ENCODE measurements around the gene SLC15A4.
"Not testable (repeated sequence)": the region's sequence is repeated elsewhere in the genome, so short reads cannot be mapped to it uniquely, and the experiment has no call there.

Gene SLC15A4

DNA sequence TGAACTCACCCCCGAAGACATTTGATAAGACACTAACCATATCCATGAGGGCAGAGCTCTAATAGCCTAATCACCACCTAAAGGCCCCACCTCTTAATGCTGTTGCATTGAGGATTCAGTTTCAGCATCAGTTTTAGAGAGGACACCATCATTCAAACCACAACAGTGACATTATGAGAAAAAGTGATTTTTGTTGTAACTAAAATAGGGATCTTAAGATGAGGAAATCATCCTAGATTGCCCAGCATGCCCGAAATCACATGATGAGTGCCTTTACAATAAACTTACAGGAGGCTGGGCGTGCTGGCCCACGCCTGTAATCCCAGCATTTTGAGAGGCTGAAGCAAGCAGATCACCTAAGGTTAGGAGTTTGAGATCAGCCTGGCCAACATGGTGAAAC is 19.8 kb upstream of the SLC15A4 start:
- Histone ChIP-seq H3K27ac (ENCODE audit: low read depth, low read length, severe bottlenecking) (no peak overlapping the region), H3K36me3 (ENCODE audit: control insufficient read depth, insufficient read depth, low read length) (no peaks in the 10 kb centered on the region), H3K4me3 (ENCODE audit: extremely low read depth, insufficient read depth, low read length, poor library complexity, severe bottlenecking) (no peak overlapping the region), H3K4me1 (ENCODE audit: control insufficient read depth, insufficient read depth, low read length, poor library complexity, severe bottlenecking) (no peaks in the 10 kb centered on the region), H3K9me3 (ENCODE audit: control insufficient read depth, low read length) (no peaks in the 10 kb centered on the region)
- WGBS, 2 experiments (ENCODE audit: insufficient coverage in 2 of 2), result 83 to 90% methylated on average over 2 to 3 of the region's 4 CpGs

DNA sequence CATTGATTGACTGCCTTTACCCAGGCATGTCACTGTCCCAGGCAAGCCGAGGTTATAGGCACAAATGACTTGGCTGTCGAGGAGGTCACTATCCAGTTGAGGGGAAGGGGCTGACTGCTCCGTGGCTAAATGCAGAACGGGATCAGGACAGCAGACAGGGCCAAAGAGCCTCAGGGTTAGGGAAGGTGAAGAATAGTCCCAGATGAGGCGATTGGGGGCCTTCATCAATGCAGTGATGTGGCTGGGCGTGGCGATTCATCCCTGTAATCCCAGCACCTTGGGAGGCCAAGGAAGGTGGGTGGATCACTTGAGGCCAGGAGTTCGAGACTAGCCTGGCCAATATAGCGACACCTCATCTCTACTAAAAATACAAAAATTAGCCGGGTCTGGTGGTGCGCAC is 18.8 kb upstream of the SLC15A4 start:
- H3K27ac ChIP-seq (ENCODE audit: low read depth, low read length, severe bottlenecking), result no peak overlapping the region
- H3K4me1 ChIP-seq (ENCODE audit: control insufficient read depth, insufficient read depth, low read length, poor library complexity, severe bottlenecking), result no peaks in the 10 kb centered on the region
- H3K9me3 ChIP-seq (ENCODE audit: control insufficient read depth, low read length), result no peaks in the 10 kb centered on the region
- no peaks in the 10 kb centered on the region for H3K36me3 ChIP-seq (ENCODE audit: control insufficient read depth, insufficient read depth, low read length)
- H3K4me3 ChIP-seq (ENCODE audit: extremely low read depth, insufficient read depth, low read length, poor library complexity, severe bottlenecking), result no peak overlapping the region
- WGBS, 2 experiments (ENCODE audit: insufficient coverage in 2 of 2), result 92 to 96% methylated on average over 8 to 9 of the region's 11 CpGs

DNA sequence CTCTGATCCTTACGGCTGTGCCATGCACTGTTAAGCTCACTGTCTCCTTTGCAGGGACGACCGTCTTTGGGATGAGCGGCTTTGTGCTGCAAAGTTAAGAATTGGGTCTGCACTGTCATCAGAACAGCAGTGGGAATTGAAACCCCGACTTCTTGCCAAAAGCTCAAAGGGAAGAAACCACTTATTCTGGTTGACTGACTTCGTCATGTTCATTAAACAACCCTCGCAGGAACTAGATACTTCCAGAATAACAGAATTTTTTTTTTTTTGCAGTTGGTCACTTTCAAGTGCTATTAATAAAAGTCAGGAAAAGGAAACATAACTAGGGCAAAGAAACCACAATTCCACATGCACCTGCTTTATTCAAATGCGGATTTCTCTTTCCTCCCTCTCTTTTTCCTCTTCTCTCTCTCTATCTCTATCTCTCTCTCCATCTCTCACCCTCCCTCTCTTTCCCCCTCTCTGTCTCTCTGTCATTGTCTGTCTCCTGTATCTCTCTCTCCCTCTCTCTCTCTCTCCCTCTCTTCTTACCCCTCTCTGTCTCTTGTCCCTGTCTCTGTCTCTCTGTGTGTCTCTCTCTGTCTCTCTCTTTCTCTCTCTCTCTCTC is 17.2 kb upstream of the SLC15A4 start:
- 71 to 76% methylated on average over 6 to 8 of the region's 8 CpGs for WGBS, 2 experiments (ENCODE audit: insufficient coverage in 2 of 2)
- Histone ChIP-seq H3K4me3 (ENCODE audit: extremely low read depth, insufficient read depth, low read length, poor library complexity, severe bottlenecking) (no peak overlapping the region), H3K9me3 (ENCODE audit: control insufficient read depth, low read length) (no peaks in the 10 kb centered on the region), H3K36me3 (ENCODE audit: control insufficient read depth, insufficient read depth, low read length) (no peaks in the 10 kb centered on the region), H3K4me1 (ENCODE audit: control insufficient read depth, insufficient read depth, low read length, poor library complexity, severe bottlenecking) (no peaks in the 10 kb centered on the region), H3K27ac (ENCODE audit: low read depth, low read length, severe bottlenecking) (no peak overlapping the region)

DNA sequence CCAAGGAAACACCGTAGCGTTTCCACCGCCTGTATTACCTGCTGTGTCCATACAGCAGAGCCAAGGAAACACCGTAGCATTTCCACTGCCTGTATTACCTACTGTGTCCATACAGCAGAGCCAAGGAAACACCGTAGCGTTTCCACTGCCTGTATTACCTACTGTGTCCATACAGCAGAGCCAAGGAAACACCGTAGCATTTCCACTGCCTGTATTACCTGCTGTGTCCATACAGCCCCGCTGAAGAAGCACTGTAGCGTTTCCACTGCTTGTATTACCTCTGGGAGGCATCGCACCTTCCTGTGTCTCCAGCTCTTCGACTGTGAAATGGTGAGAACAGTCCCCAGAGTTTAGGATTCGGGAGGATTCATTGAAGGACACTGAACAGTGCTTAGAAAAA is 16.1 kb upstream of the SLC15A4 start:
- H3K27ac ChIP-seq (ENCODE audit: low read depth, low read length, severe bottlenecking); H3K4me1 ChIP-seq (ENCODE audit: control insufficient read depth, insufficient read depth, low read length, poor library complexity, severe bottlenecking); H3K36me3 ChIP-seq (ENCODE audit: control insufficient read depth, insufficient read depth, low read length); H3K9me3 ChIP-seq (ENCODE audit: control insufficient read depth, low read length); H3K4me3 ChIP-seq (ENCODE audit: extremely low read depth, insufficient read depth, low read length, poor library complexity, severe bottlenecking): not testable (repeated sequence)
- 82 to 85% methylated on average over 5 to 9 of the region's 12 CpGs for WGBS, 2 experiments (ENCODE audit: insufficient coverage in 2 of 2)

DNA sequence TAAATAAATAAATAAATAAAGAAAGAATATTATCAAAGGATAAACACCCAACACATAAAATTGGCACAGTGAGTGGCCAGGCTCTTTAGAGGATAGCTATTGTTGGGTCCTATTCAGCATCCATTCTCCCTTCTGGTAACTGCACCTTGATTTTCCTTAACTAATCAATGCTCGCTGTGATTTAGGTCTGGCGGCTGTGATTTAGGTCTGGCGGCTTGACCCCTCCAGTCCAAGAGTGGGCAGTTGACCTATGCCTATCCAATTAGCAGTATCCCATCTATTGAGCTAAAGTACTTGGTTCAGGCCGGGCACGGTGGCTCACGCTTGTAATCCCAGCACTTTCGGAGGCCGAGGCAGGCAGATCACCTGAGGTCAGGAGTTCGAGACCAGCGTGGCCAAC is 9.7 kb upstream of the SLC15A4 start:
- Histone ChIP-seq H3K36me3 (ENCODE audit: control insufficient read depth, insufficient read depth, low read length) (no peaks in the 10 kb centered on the region), H3K27ac (ENCODE audit: low read depth, low read length, severe bottlenecking) (no peak overlapping the region), H3K4me1 (ENCODE audit: control insufficient read depth, insufficient read depth, low read length, poor library complexity, severe bottlenecking) (no peaks in the 10 kb centered on the region), H3K4me3 (ENCODE audit: extremely low read depth, insufficient read depth, low read length, poor library complexity, severe bottlenecking) (no peak overlapping the region), H3K9me3 (ENCODE audit: control insufficient read depth, low read length) (no peaks in the 10 kb centered on the region)
- WGBS, 2 experiments (ENCODE audit: insufficient coverage in 2 of 2), result 82 to 87% methylated on average over 10 of the region's 10 CpGs

DNA sequence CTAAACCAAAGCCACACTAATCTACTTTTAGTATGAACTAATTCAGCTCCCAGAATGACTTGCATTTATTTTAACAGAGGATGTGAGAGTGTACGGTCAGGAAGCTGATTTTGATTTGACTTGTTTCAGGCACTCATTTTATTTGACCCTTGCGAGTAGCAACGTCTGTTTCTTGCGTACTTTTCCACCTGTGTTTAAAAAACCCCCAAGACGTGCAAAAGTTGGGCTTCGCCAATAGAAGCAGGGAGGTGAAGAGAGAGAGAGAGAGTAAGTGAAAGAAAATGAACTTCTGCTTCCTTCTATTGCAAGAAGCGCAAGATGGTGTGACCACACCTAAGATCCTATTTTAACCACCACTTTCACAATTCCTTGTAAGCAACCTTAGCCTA is 6.7 kb upstream of the SLC15A4 start:
- Histone ChIP-seq H3K27ac (ENCODE audit: low read depth, low read length, severe bottlenecking) (no peak overlapping the region), H3K9me3 (ENCODE audit: control insufficient read depth, low read length) (no peaks in the 10 kb centered on the region), H3K4me1 (ENCODE audit: control insufficient read depth, insufficient read depth, low read length, poor library complexity, severe bottlenecking) (no peaks in the 10 kb centered on the region), H3K4me3 (ENCODE audit: extremely low read depth, insufficient read depth, low read length, poor library complexity, severe bottlenecking) (no peak overlapping the region), H3K36me3 (ENCODE audit: control insufficient read depth, insufficient read depth, low read length) (peaks cover 6% of the 10 kb centered on the region)
- 91 to 100% methylated on average over 4 of the region's 7 CpGs for WGBS, 2 experiments (ENCODE audit: insufficient coverage in 2 of 2)

DNA sequence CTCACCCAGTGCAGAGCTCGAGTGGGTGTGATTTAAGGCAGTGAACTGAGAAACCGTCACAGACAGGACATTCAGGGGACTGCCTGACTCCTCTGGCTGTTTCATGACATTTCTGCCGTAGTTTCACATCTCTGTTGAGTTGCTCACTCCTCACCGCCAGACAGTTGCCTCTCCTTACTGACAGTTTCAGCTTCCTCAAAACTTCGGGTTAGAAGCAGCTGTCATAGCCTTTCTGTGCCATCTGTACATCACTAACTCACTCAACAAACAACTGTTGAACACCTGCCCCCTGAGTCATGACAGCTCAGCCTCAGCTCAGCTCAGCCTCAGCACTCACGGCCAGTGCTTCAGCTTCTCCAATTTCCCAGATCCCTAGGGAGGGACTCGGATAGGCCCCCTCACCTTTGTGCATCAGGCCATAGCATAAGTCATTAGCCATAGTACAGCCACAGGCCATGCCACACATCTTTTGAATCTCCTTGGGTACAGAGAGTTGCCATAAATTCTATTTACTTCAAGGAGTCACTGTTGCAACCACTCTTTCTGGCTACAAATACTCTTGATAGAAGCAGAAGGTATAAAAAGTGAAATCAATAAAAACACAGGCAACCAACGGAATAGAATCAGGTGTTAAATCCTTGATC is 6.2 kb upstream of the SLC15A4 start:
- 62 to 73% methylated on average over 4 to 7 of the region's 8 CpGs for WGBS, 2 experiments (ENCODE audit: insufficient coverage in 2 of 2)
- peaks cover 6% of the 10 kb centered on the region for H3K36me3 ChIP-seq (ENCODE audit: control insufficient read depth, insufficient read depth, low read length)
- no peak overlapping the region for H3K27ac ChIP-seq (ENCODE audit: low read depth, low read length, severe bottlenecking)
- H3K9me3 ChIP-seq (ENCODE audit: control insufficient read depth, low read length), result no peaks in the 10 kb centered on the region
- H3K4me1 ChIP-seq (ENCODE audit: control insufficient read depth, insufficient read depth, low read length, poor library complexity, severe bottlenecking), result no peaks in the 10 kb centered on the region
- no peak overlapping the region for H3K4me3 ChIP-seq (ENCODE audit: extremely low read depth, insufficient read depth, low read length, poor library complexity, severe bottlenecking)

DNA sequence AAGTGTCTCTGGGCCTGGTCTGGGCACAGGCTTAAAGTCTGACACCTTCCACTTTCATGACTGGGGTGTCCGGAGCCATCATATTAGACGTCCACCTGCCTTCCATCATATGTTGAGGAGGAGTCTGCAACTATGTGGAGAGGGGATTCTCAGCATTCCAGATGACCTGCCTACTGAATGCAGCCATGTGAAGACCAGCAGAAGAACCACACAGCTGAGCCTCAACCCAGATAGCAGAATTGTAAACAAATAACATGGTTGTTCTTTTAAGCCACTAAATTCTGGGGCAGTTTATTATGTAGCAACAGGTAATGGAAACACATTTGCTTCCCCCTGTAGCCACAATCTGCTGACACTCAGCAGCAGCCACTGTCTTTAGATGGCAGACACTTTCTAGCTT is 4.0 kb upstream of the SLC15A4 start:
- WGBS, 2 experiments (ENCODE audit: insufficient coverage in 2 of 2), result 94% methylated on average over 2 of the region's 2 CpGs; no CpG with 5 or more reads in 1 of the 2 experiments
- Histone ChIP-seq H3K9me3 (ENCODE audit: control insufficient read depth, low read length) (no peaks in the 10 kb centered on the region), H3K36me3 (ENCODE audit: control insufficient read depth, insufficient read depth, low read length) (peaks cover 6% of the 10 kb centered on the region), H3K27ac (ENCODE audit: low read depth, low read length, severe bottlenecking) (no peak overlapping the region), H3K4me3 (ENCODE audit: extremely low read depth, insufficient read depth, low read length, poor library complexity, severe bottlenecking) (no peak overlapping the region), H3K4me1 (ENCODE audit: control insufficient read depth, insufficient read depth, low read length, poor library complexity, severe bottlenecking) (peaks cover 4% of the 10 kb centered on the region)

DNA sequence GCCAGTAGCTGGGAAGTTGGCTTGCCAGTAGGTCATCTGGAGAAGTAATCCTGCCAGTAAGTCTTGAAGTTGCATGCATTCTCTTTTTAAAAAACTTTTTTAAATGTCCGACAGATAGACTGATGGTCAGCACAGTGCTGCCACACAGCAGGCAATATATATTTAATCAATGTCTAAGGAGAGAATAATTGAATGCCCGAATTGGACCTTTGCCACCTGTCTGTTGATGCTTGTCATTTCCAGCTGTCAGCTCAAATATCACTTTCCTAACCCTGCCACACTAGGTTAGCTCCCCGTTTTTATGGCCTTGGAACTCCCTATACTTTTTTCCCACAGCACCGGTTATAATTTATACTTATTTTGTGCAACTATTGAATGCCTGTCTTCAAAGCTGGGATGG is 2.1 kb upstream of the SLC15A4 start:
- peaks cover 4% of the 10 kb centered on the region for H3K4me1 ChIP-seq (ENCODE audit: control insufficient read depth, insufficient read depth, low read length, poor library complexity, severe bottlenecking)
- H3K36me3 ChIP-seq (ENCODE audit: control insufficient read depth, insufficient read depth, low read length), result peaks cover 17% of the 10 kb centered on the region
- no peak overlapping the region for H3K4me3 ChIP-seq (ENCODE audit: extremely low read depth, insufficient read depth, low read length, poor library complexity, severe bottlenecking)
- H3K9me3 ChIP-seq (ENCODE audit: control insufficient read depth, low read length), result no peaks in the 10 kb centered on the region
- WGBS, 2 experiments (ENCODE audit: insufficient coverage in 2 of 2), result 100% methylated on average over 1 of the region's 4 CpGs
- H3K27ac ChIP-seq (ENCODE audit: low read depth, low read length, severe bottlenecking), result no peak overlapping the region

DNA sequence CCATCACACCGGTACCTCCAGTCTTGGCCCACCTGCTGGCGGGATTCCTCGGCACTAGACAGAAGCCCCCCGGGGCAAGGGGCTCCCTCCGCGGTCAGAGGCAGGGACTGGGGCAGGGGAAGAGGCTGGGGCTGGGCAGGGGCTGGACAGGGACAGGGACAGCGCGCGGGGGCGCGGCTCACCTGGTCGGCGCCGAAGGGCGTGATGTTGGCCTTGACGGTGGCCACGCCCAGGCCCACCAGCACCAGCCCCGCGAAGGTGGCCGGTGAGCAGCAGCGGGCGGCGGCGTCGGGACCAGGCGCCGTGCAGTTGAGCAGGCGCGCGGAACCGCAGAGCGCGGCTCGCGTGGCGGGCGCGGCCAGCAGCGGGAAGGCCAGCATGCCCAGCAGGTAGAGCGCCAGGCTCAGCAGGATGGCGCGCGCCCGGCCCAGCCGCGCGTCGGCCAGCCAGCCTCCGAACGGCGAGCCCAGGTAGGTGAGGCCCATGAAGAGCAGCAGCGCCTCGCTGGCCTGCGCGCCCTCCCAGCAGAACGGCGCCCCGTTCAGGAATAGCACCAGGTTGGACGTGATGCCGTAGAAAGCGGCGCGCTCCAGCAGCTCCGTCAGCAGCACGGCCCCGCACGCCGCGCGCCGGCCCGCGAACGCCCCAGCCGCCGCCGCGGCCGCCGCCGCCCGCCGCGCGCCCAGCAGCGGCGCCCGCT is 392 bp downstream of the SLC15A4 start:
- Histone ChIP-seq H3K9me3 (ENCODE audit: control insufficient read depth, low read length) (no peaks in the 10 kb centered on the region), H3K4me1 (ENCODE audit: control insufficient read depth, insufficient read depth, low read length, poor library complexity, severe bottlenecking) (peaks cover 4% of the 10 kb centered on the region), H3K4me3 (ENCODE audit: extremely low read depth, insufficient read depth, low read length, poor library complexity, severe bottlenecking) (peak overlapping the region; percentile 71), H3K27ac (ENCODE audit: low read depth, low read length, severe bottlenecking) (no peak overlapping the region), H3K36me3 (ENCODE audit: control insufficient read depth, insufficient read depth, low read length) (peaks cover 19% of the 10 kb centered on the region)
- 0 to 1% methylated on average over 65 to 84 of the region's 88 CpGs for WGBS, 2 experiments (ENCODE audit: insufficient coverage in 2 of 2)
